GM12878 (cell line): ENCODE measurements around the gene TCP11L2. TPM values are rescaled to one million over a fixed set of nuclear protein-coding genes. Genes with fewer than 3 reads are reported as not detected.

Source experiments
- ATAC-seq: fragments of 200-7000 bp; cut with Tn5 transposase; 3 replicates; pipeline ENCODE4 v1.9.1; 2020; ENCODE audit warnings: mild to moderate bottlenecking, moderate library complexity
- BruUV-seq: library from RNA; stranded (reverse); fragments of 400-500 nt; replicated peaks from 2 replicates; lab custom pipeline; 2021; lab: Mats Ljungman, UMichigan
- CTCF ChIA-PET: fragments of 300-600 bp; sonication (Branson Sonifier 250); formaldehyde crosslinking; extraction: SDS; loops from one replicate; lab custom pipeline; 2021; ENCODE audit warnings: inconsistent platforms; lab: Yijun Ruan, JAX
- POLR2A ChIA-PET: fragments of 350-600 bp; formaldehyde crosslinking; extraction: SDS; loops from one replicate; lab custom pipeline; 2021; ENCODE audit warnings: inconsistent platforms; lab: Charles Lee
- RAD21 ChIA-PET: fragments of 300-600 bp; sonication (Branson Sonifier 250); formaldehyde crosslinking; loops from one replicate; lab custom pipeline; 2023; ENCODE audit warnings: antibody characterized with exemption; ENCODE audit not compliant: unreplicated experiment; lab: Charles Lee
- SMC1A ChIA-PET: fragments of 300-600 bp; sonication (Branson Sonifier 250); formaldehyde crosslinking; loops from one replicate; lab custom pipeline; 2023; ENCODE audit not compliant: unreplicated experiment, uncharacterized antibody; lab: Charles Lee
- DNase-seq: peaks from one replicate; pipeline ENCODE4 v3.0.0-alpha.2; 2011; ENCODE audit warnings: low read depth, low spot score
- FAIRE-seq: peaks from 3 replicates; lab custom pipeline; 2011; peaks lifted over from hg19 to GRCh38; lab: Jason Lieb, UNC
- H2AFZ ChIP-seq: 2 replicates; pipeline ENCODE4 v1.6.0; 2011; ENCODE audit warnings: low read depth, low read length, control low read depth; ENCODE audit not compliant: control insufficient read depth
- H3K27ac ChIP-seq: 2 replicates; pipeline ENCODE4 v1.5.1; 2011; ENCODE audit warnings: control low read depth; ENCODE audit not compliant: control insufficient read depth, insufficient read depth
- H3K27me3 ChIP-seq, 2 experiments: replicated peaks in 1 of 2; 2 replicates each; pipeline versions ENCODE4 v1.6.0 to v1.6.1; 2011; ENCODE audit warnings: low read length in 1 of 2; ENCODE audit not compliant: control insufficient read depth in 2 of 2, insufficient read depth in 2 of 2
- H3K36me3 ChIP-seq, 2 experiments: 2 replicates each; pipeline ENCODE4 v1.5.1; 2011; ENCODE audit warnings: low read length in 1 of 2; ENCODE audit not compliant: control insufficient read depth in 2 of 2, insufficient read depth in 2 of 2
- H3K4me1 ChIP-seq: 2 replicates; pipeline ENCODE4 v1.6.1; 2011; ENCODE audit warnings: mild to moderate bottlenecking, low read length, moderate library complexity, mixed read lengths; ENCODE audit not compliant: control insufficient read depth, insufficient read depth
- H3K4me2 ChIP-seq: 2 replicates; pipeline ENCODE4 v1.6.0; 2011; ENCODE audit warnings: control low read depth; ENCODE audit not compliant: control insufficient read depth, insufficient read depth
- H3K4me3 ChIP-seq: fragments of 200-600 bp; sonication (generic); 2 replicates; pipeline ENCODE4 v1.5.1; 2016
- H3K79me2 ChIP-seq: 2 replicates; pipeline ENCODE4 v1.6.0; 2011; ENCODE audit warnings: low read length; ENCODE audit not compliant: control insufficient read depth, insufficient read depth
- H3K9ac ChIP-seq: 2 replicates; pipeline ENCODE4 v1.8.0; 2011; ENCODE audit warnings: low read length, control low read depth, mixed read lengths; ENCODE audit not compliant: control insufficient read depth, insufficient read depth
- H3K9me3 ChIP-seq: replicated peaks from 3 replicates; pipeline ENCODE4 v1.5.1; 2011; ENCODE audit warnings: mild to moderate bottlenecking, low read length; ENCODE audit not compliant: control insufficient read depth, insufficient read depth
- H4K20me1 ChIP-seq: 2 replicates; pipeline ENCODE4 v1.6.0; 2011; ENCODE audit not compliant: control insufficient read depth, insufficient read depth
- CBX5 ChIP-seq: sonication (generic); IDR thresholded peaks from 2 replicates; pipeline ENCODE4 v1.6.1; 2016; ENCODE audit warnings: low read depth, moderate library complexity, mild to moderate bottlenecking, inconsistent platforms
- CREB1 ChIP-seq: IDR thresholded peaks from 2 replicates; pipeline ENCODE4 v1.6.1; 2012; ENCODE audit warnings: low read depth, mild to moderate bottlenecking, inconsistent platforms
- CTCF ChIP-seq, 3 experiments: IDR thresholded peaks in 2 of 3; conservative IDR thresholded peaks in 1 of 3; 2 replicates each; pipeline ENCODE4 v1.5.1; 2011; ENCODE audit warnings: low read depth in 3 of 3, low read length in 3 of 3, mild to moderate bottlenecking in 3 of 3, control low read depth in 2 of 3, moderate library complexity in 2 of 3, inconsistent platforms in 1 of 3, mixed read lengths in 1 of 3; ENCODE audit not compliant: control insufficient read depth in 2 of 3, insufficient read depth in 1 of 3; ENCODE audit errors: extremely low read depth in 1 of 3
- ESRRA ChIP-seq: IDR thresholded peaks from 2 replicates; pipeline ENCODE4 v1.6.1; 2012; ENCODE audit warnings: mild to moderate bottlenecking, low read length, improper control_type of control experiment
- IRF5 ChIP-seq: fragments of 450-650 bp; IDR thresholded peaks from 2 replicates; pipeline ENCODE4 v1.6.1; 2017; ENCODE audit warnings: borderline replicate concordance
- LARP7 ChIP-seq: fragments of 450-650 bp; IDR thresholded peaks from 2 replicates; pipeline ENCODE4 v1.6.1; 2017; ENCODE audit warnings: mild to moderate bottlenecking
- NR2F1 ChIP-seq: fragments of 450-650 bp; conservative IDR thresholded peaks from 2 replicates; pipeline ENCODE4 v1.6.1; 2017; ENCODE audit warnings: mild to moderate bottlenecking
- POLR2AphosphoS5 ChIP-seq: IDR thresholded peaks from 2 replicates; pipeline ENCODE4 v1.6.1; 2011; ENCODE audit warnings: mild to moderate bottlenecking, low read length, inconsistent platforms
- RFX5 ChIP-seq: IDR thresholded peaks from 2 replicates; pipeline ENCODE4 v1.6.1; 2011; ENCODE audit warnings: low read depth, low read length, improper control_type of control experiment
- SKIL ChIP-seq: fragments of 450-650 bp; IDR thresholded peaks from 2 replicates; pipeline ENCODE4 v1.6.1; 2017; ENCODE audit warnings: mild to moderate bottlenecking, low read depth, inconsistent platforms; ENCODE audit not compliant: poor library complexity, severe bottlenecking
- ZBTB33 ChIP-seq: fragments of 450-650 bp; IDR thresholded peaks from 2 replicates; pipeline ENCODE4 v1.6.1; 2017; ENCODE audit warnings: mild to moderate bottlenecking
- WGBS: methylation state at CpG from one replicate; pipeline ENCODE4 v1.1.6; 2016; ENCODE audit warnings: low lambda C conversion rate; ENCODE audit not compliant: insufficient replicate concordance, insufficient coverage; ENCODE audit errors: missing lambda C conversion rate; 5-methylcytosine and 5-hydroxymethylcytosine counted together
- in situ Hi-C: fragments of 300-500 bp; cut with MboI; formaldehyde crosslinking; loops from 9 replicates; pipeline ENCODE4 v1.14.3; 2018; ENCODE audit warnings: mixed read lengths
- intact Hi-C: fragments of 100-400 bp; cut with micrococcal nuclease; formaldehyde crosslinking; loops from one replicate; pipeline ENCODE4 v1.14.2; 2022; ENCODE audit not compliant: unreplicated experiment
- polyA plus RNA-seq, 11 experiments: library from polyadenylated mRNA; depleted of rRNA in 4 of 11; unstranded in 6 of 11; stranded (reverse) in 5 of 11; fragments of >200 nt; fragmentation: Nextera tagmentation in 4 of 11; fragmentation: Illumina TruSeq in 1 of 11; extraction: Ambion mirVana in 4 of 11; extraction: Trizol in 1 of 11; gene quantifications; 1 replicate in 1 of 11; 2 replicates in 10 of 11; pipeline versions ENCODE4 v1.2.1 to v1.2.3, GENCODE V29; 2011 to 2016; ENCODE audit warnings: inconsistent platforms in 2 of 11, missing spikeins in 2 of 11, low read depth in 1 of 11
- total RNA-seq, 4 experiments: library from RNA; depleted of rRNA in 3 of 4; stranded (reverse); fragments of >200 nt in 3 of 4; fragmentation: Illumina TruSeq in 1 of 4; extraction: Trizol in 1 of 4; gene quantifications; 2 replicates each; pipeline versions ENCODE4 v1.2.1 to v1.2.3, GENCODE V29; 2013 to 2021

The TCP11L2 gene
- total and polyA plus RNA-seq, 10 of the 15 experiments (the other 5 are each of a cell fraction or from before 2014, with no cell fraction given) = 0.18 to 5.0 (median 0.90) TPM

GRCh38 chr12:106344131-106344530 is 41.6 kb downstream of the TCP11L2 start (continued):
- TF ChIP-seq SKIL (no peak), ESRRA (no peak), RFX5 (no peak), CBX5 (no peak), CREB1 (no peak), LARP7 (no peak), NR2F1 (no peak), IRF5 (no peak)
- TF ChIP-seq, all 136 proteins: peak for 0

- Histone ChIP-seq H3K36me3 (no peaks in the 10 kb centered on the region), H4K20me1 (no peaks in the 10 kb centered on the region), H3K27ac (no peak overlapping the region), H3K27me3 (no peaks in the 10 kb centered on the region), H3K79me2 (no peaks in the 10 kb centered on the region), H2AFZ (no peak overlapping the region), H3K9me3 (no peaks in the 10 kb centered on the region), H3K4me1 (no peaks in the 10 kb centered on the region), H3K9ac (no peak overlapping the region), H3K4me2 (no peak overlapping the region), H3K4me3 (no peak overlapping the region)
- ChIA-PET SMC1A (interaction anchor here (0.7 to 1.3 kb wide), 5 partner anchors 10 to 364 kb away, joined by 3 to 5 read pairs (median 4); no protein-coding TSS in a partner anchor), RAD21 (no interaction called here), POLR2A (no interaction called here), CTCF (interaction anchor here (0.7 to 2.2 kb wide), 4 partner anchors 36 to 548 kb away, joined by 3 to 8 read pairs (median 4); no protein-coding TSS in a partner anchor)
- in situ Hi-C loops = no loop called here
- 47% methylated on average over 5 of the region's 5 CpGs for WGBS
- no peak for DNase-seq
- no peak for TF ChIP-seq POLR2AphosphoS5
- peak; percentile 8 to 22 (median 11); a peak in 2 of 6 replicates for TF ChIP-seq CTCF (IDR thresholded peaks at IDR 0.05 in 2 of 3, conservative IDR thresholded peaks at IDR 0.05 in 1 of 3; ENCODE audit: control insufficient read depth in 2 of 3, extremely low read depth in 1 of 3, insufficient read depth in 1 of 3, low read depth in 3 of 3, low read length in 3 of 3)
- TF ChIP-seq ZBTB33 = peak; percentile 57; the same call in 1 of the 2 replicates
- FAIRE-seq = no peak
- peak; percentile 69 for ATAC-seq
- intact Hi-C loops = no loop called here
- BruUV-seq = no TSS peak
Measured at GRCh38 chr12:106345746-106346145, 43.2 kb downstream of the TCP11L2 start.
